GM19452 (cell line): ENCODE measurements around the gene ACSL6.
"Not testable (repeated sequence)": the region's sequence is repeated elsewhere in the genome, so short reads cannot be mapped to it uniquely, and the experiment has no call there.

ENCODE experiments used
- ATAC-seq: cut with Tn5 transposase; IDR thresholded peaks from one replicate; pipeline ENCODE4 v1.9.1; 2021; ENCODE audit not compliant: unreplicated experiment

Gene ACSL6

DNA sequence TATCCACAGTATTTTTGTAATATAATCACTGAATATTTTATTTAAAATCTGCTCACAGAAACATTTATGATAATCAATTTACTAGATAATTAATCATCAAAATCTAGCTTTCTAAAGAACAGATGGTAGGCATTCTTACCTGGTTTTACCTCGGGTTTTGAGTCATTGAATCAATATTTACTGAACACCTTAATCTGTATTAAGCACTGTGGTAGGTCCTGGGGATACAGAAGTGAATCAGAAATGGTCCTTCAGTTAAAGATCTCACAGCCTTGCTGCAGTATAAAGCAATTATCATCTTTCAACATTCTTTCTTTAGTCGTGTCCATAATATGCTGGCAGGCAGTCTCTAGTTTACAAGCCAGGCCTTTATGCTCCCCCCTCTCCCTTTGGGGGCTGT is 64.0 kb downstream of the ACSL6 start:
- ATAC-seq = no peak

DNA sequence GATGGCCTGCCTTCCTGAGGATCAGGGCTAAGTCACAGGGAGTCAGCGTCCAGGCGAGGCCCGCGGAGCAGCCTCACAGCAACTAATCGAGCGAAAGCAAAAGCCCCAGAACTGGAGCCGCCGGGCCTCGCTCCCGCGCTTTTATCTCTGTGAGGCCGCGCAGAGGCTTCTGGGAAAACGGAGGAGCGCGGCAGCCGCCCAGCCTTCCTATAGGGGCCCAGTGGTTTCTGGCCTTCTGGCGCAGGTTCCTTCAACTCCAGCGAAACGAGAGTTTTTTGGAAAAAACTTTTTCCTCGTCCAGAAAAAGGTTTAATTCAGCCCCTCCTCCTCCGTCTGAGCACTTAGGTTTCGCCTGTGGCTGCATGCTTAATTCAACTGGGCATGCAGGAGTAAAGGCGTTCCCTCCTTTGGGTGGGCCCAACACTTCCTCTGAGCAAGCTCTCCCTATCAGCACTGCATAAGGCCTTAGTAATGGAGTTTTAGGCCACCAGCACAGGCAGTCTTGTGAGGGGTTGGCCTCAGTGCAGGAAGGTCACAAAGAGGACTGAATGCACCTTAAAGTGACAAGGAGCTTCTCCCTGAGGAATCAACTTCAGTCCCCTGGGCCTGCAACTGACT is 65.8 kb downstream of the ACSL6 start, which contains the start of gene MEIKIN:
TSS of gene MEIKIN (minus strand) at position 113 of the 618 bp plus-strand sequence. CDS start 158 bp downstream, outside the sequence.
- ATAC-seq = no peak

DNA sequence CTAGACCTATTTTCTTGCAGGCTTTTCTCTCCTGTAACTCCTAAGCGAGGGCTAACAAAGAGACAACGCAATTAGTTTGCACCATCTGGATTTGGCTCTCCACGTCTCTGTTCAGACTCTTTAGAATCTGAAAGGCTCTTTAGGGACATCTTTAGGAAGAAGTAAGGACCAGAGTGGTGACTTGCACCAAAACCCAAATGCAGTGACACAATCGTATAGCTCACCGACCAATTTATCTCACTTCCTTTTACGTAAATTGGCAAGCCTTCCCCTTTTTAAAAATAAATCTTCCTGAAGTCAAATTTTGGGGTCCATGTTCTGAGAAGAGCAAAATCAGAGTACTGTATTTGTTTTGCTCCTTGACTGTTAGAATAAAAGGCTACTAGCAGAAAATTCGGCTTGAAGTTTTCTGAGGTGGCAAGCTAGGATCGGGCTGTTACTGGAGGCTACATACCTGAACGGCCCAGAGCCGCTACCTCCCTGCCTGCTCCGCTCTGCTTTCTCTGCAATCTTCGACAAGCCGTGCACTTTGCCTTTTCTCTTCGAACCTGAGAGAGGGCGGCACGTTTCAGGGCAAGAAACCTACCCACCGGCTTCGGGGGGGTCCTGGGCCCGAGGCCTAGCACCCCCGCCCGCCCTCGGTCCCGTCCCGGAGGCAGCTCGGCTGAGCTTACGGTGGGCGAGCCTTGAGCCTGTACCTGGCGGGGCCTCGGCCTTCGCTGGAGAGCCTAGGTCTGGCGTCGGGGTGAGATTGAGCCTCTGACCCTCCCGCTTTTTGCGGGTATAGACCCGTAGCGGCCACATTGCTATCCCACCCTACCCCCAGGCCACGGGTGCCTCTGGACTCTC is 66.5 kb downstream of the ACSL6 start:
- no peak for ATAC-seq

DNA sequence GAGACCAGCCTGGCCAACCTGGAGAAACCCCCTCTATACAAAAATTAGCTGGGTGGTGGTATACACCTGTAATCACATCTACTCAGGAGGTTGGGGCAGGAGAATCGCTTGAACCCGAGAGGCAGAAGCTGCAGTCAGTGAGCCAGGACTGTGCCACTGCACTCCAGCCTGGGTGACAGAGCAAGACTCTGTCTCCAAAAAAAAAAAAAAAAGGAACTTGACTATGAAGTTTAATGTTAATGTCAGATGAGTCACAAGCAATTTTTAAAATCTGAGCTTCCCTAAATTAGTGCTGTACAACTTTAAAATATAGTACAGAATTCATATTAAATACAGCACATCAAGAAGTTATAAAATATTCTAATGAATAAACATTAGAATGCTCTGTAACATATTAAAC is 67.5 kb downstream of the ACSL6 start:
- ATAC-seq = no peak

DNA sequence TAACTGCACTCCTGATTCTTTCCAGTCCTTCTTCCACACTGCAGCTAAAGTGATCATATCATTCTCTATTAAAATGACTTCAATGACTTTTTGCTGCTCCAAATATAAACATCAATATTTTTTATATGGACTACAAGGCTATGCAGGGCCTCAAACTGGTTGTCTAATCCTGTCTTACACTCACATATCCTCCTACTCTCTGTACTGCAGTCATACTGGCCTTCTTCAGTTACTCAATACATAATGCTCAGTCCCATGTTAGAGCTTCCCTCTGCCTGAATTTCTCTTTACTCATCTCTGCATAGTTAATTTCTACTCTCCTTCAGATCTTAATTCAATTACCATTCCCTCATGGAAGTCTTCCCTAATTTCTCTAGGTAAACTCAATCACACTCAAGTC is 69.4 kb downstream of the ACSL6 start:
- no peak for ATAC-seq

DNA sequence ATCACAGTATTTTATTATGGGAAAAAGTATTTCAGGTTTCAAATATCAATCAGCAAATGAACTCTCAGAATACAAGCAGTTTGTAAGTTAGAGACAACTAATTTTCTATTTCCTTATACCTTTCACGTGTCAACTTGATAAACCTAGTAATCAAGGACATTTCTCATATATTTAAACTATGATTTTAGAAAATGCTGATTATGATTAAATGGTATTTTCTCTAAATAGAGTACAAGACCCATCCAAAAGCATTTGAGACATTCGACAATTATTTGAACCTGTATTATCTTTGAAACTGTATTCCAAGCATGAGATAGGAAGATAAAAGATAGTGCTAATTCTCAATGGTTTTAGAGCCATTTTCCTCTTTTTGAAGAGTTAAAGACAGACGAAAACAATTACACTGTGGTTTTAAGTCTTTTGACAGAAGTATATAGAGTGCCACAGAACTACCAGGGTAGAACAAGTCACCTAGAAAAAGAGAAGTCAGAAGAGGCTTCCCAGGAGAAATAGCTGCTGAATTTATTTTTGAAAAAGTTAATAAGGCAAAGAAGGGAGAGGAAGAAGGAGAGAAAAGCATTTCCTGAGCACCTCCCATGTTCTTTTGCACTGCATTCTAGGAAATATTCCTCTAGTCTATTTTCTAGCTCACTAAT is 71.6 kb downstream of the ACSL6 start:
- ATAC-seq = no peak

DNA sequence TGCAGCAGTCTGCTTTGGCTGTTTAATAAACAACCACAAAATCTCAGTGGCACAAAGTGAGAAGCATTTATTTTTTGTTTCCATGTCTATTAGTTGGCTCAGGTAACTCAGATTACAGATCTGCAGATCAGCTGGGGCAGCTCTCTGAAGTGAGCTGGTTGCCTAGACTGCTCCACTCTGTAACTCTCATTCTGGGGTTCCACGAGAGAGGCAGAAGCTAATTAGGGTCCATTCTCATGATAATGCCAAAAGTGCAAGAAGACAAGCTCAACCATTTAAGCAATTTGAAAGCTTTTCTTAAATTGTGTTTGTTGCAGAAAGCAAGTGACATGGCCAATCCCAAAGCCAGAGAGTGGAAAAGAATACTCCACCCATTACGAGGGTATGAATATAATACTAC is 79.2 kb downstream of the ACSL6 start:
- no peak for ATAC-seq

DNA sequence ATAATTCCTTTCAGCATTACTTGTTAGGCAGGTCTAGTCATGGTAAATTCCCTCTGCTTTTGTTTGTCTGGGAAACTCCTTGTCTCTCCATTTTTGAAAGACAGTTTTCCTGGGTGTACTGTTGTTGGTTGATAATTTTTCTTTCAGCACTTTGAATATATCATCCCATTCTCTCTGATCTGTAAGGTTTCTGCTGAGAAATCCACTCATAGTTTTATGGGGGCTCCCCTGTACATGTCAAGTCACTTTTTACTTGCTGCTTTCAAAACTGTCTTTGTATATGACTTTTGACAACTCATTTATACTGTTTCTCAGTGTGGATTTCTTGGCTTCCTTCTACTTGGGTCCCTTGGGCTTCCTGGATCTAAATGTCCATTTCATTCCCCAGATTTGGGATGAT is 82.5 kb downstream of the ACSL6 start:
- ATAC-seq = no peak

DNA sequence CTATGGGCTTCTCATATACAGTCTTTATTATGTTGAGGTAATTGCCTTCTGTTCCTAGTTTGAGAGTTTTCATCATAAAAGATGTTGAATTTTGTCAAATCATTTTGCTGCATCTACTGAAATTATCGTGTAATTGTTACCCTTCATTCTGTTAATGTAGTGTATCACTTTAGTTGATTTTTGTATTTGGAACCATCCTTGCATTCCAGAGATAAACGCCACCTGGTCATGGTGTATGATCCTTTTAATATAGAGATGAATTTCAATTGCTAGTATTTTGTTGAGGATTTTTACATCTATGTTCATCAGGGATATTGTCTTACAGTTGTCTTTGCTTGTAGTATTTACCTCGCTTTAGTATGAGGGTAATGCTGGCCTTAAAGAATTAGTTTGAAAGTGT is 85.3 kb downstream of the ACSL6 start:
- no peak for ATAC-seq

DNA sequence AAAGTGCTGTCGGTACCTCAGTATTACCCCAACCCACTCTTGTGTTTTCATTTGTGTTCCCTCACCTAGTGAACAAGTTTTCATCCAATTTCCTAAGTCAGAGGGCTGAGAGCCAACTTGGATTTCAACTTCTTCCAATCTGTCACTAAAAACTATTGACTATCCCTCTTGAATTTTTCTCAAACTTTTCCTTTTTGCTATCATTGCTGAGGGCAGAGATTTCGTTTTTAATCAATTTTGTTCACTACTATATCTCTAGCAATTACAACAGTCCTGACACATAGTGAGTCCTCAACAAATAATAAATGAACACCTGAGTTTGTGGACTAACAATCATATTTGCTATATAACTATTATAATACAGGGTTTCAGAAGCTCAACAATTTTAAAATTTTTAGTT is 95.0 kb downstream of the ACSL6 start:
- no peak for ATAC-seq

DNA sequence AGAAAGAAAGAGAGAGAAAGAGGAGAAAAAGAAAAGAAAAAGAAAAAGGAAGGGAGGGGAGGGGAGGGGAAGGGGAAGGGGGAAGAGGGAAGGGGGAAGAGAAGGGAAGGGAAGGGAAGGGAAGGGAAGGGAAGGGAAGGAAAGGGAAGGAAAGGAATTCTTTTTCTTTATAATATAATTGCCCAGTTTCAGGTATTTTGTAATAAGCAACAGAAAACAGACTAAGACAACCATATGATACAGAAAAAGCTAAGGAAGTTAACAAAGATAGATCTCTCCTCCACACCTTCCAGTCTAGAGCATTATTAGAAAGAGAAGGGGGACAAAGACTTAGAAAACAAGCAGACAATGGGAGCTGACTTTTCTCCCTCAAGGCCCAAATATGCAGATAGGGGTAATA is 97.0 kb downstream of the ACSL6 start:
- no peak for ATAC-seq

DNA sequence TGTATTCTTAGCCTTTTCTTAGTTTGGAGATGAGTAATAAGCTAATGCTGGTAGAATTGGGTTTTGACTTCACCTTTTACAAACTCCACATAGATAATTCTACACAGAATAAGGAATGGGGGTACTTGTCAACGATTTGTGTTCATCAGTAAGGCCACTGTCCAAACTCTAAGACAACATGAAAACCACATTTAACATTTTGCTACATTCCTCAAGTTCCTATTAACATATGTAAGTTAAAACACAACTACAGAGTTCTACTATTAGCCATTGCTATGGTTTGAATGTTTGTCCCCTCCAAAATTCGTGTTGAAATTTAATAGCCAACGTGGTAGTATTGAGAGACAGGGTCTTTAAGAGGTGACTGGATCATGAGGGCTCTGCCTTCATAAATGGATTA is 97.9 kb downstream of the ACSL6 start:
- ATAC-seq = no peak

DNA sequence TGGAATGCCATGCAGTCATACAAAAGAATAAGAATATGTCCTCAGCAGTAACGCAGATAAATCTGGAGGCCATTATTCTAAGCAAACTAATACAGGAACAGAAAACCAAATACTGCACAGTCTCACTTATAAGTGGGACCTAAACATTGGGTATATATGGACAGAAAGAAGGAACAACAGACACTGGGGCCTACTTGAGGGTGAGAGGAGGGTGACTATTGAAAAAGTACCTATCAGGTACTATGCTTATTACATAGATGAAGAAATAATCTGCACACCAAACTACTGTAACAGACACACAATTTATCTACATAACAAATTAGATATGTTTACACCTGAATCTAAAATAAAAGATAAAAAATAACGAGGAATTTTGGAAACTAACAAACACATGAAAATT is 104.8 kb downstream of the ACSL6 start:
- ATAC-seq = no peak

DNA sequence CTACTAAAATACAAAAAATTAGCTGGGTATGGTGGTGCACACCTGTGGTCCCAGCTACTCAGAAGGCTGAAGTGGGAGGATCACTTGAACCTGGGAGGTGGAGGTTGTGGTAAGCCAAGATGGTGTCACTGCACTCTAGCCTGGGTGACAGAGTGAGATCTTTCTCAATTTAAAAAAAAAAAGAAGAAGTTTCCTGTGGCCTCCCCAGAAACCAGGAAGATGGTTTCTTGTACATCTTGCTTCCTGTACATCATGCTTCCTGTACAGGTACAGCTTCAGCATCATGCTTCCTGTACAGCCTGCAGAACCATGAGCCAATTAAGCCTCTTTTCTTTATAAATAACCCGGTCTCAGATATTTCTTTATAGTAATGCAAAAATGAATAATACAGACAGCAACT is 109.2 kb downstream of the ACSL6 start:
- not testable (repeated sequence) for ATAC-seq
